ENCODE measurements around the gene ATOX1.
A peak's percentile ranks its signal among the peaks of the same experiment; 100 is the strongest.
"Not testable (repeated sequence)": the region's sequence is repeated elsewhere in the genome, so short reads cannot be mapped to it uniquely, and the experiment has no call there.

ATOX1 gene

GRCh38 chr5:151758430-151759241 is at the start of gene ATOX1:
Gene ATOX1, minus strand, starts transcription at chr5:151758631. Its CDS starts 80 bp downstream, at chr5:151758551.
- peak; percentile 43 for DNase-seq

GRCh38 chr5:151805414-151806223 is 47.2 kb upstream of the ATOX1 start:
- DNase-seq, result no peak

- DNase-seq, result no peak
These were observed 42.1 kb upstream of the ATOX1 start for GRCh38 chr5:151800532-151800931.

DNA sequence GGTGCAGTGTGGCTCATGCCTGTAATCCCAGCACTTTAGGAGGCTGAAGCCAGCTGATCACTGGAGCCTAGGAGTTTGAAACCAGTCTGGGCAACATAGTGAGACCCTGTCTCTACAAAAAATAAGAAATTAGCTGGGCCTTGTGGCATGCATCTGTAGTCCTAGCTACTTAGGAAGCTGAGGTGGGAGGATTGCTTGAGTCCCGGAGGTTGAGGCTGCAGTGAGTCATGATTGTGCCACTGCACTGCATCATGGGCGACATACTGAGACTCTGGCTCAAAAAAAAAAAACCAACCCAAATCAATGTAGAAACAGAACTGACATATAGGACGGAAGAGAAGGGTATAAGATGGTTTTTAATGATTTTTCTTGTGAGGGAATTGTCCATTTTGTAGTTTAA is 41.0 kb upstream of the ATOX1 start:
- no peak for DNase-seq

DNA sequence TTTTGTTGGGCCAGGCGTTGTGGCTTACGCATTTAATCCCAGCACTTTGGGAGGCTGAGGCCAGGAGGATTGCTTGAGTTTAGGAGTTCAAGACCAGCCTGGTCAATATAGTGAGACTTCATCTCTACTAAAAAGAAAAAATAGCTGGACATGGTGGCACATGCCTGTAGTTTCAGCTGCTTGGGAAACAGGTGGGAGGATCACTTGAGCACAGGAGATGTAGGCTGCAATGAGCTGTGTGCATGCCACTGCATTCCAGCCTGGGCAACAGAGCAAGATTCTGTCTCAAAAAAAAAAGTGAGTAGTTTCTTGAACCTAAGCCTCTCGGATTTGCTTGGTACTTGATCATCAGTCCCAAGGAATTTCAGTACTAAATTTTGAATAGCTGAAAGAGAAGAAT is 40.2 kb upstream of the ATOX1 start:
- DNase-seq, result no peak

DNA sequence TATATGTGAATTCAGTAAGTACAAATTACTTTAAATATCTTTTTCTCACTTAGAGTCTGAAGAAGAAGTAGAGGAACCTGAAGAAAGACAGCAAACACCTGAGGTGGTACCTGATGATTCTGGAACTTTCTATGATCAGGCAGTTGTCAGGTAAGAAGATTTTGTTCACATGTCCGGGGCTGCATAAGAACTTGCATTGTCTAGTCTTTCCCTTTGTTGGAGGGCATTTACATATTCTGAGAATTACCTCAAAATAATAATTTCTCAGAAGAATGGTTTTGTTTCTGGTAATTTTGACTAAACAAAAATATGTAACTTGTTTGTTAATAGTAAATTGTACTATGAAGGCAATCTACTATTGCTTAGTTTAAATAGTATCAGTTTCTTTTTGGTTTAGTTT is 37.0 kb upstream of the ATOX1 start:
- DNase-seq, result no peak

DNA sequence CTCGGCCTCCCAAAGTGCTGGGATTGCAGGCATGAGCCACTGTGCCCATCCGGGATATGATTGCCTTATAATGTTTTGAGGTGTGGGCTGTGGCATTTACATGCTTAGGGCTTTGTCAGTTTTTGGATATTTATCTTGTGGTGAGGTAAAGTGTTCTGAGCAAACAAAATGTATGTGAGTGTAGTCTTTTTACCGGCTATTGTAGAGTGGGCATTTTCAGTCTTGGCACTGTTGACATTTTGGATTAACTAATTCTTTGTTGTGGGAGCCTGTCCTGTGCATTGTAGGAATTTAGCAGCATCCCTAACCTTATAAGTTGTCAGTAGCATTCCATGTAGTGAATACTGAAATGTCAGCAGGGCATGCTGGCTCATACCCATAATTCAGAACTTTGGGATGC is 34.9 kb upstream of the ATOX1 start:
- no peak for DNase-seq

- DNase-seq, result no peak
These were observed 29.4 kb upstream of the ATOX1 start for GRCh38 chr5:151787817-151788216.

GRCh38 chr5:151786468-151786867 is 28.0 kb upstream of the ATOX1 start:
- no peak for DNase-seq

DNA sequence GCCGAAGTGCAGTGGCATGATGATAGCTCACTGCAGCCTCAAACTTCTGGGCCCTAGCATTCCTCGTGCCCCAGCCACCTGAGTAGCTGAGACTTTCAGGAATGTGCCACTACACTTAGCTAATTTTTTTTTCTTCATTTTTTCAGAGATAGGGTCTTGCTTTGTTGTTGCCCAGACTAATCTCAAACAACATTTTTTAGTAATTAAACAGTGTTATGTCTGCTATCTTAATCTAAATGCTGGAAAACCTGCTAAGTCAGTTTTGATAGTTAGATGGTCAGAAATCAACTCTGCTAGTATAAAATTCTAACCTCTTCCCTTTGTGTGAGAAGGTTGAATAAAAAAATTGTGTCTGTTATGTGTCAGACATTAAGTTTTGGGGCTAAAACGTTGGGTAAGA is 25.7 kb upstream of the ATOX1 start:
- DNase-seq, result no peak

DNA sequence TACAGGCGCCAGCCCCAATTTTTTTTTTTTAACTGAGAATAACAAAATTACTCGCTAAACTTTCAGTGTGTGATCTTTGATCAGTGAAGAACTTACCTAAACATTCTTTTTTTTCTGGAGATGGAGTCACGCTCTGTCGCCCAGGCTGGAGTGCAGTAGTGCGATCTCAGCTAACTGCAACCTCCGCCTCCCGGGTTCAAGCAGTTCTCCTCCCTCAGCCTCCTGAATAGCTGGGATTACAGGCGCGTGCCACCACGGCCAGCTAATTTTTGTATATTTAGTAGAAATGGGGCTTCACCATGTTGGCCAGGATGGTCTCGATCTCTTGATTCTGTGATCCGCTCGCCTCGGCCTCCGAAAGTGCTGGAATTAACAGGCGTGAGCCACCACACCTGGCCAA is 25.2 kb upstream of the ATOX1 start:
- not testable (repeated sequence) for DNase-seq

DNA sequence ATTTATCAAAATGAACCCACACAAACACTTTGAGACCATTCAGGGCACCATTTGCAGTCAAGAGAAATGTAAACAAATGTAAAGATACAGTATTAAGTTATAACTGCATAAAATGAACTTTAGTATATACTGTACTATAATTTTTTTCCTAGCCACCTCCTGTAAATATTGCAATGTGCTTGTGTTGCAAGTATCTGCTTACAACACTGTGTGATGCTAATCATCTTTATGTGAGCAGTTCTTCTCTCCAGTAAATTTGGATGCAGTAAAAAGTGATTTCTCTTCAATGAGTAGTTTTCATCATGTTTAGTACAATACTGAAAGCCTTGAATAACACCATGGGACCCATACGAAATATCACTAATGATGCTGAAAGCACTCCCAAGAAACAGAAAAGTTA is 22.8 kb upstream of the ATOX1 start:
- no peak for DNase-seq

GRCh38 chr5:151780348-151780747 is 21.9 kb upstream of the ATOX1 start:
- DNase-seq, result no peak

DNA sequence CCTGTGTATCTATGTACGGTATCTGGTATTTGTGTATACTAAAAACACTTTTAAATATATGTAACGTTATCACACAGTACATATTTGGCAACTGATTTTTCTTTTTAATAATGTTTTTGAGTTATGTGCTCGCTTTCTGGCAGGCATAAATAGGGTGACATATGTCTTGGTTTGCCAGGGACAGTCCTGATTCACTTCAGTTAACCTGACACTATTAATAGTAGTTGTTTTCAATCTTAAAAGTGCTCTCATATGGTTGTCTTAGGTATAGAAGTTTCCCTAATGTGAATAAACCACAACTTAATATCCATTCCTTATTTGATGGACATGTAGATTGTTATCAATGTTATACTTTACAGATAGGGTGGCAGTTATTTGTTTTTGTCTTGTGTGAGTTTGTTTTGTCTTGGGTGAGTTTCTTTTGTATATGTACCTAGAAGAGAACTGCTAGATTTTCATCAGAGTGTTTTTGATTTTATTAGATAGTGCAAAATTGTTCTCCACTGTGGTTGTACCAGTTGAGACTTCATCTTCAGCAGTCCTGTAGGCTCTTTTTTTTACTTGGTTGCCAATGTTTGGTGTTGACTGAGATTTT is 21.2 kb upstream of the ATOX1 start:
- no peak for DNase-seq

- no peak for DNase-seq
These were observed 16.7 kb upstream of the ATOX1 start for GRCh38 chr5:151775025-151775606.

DNA sequence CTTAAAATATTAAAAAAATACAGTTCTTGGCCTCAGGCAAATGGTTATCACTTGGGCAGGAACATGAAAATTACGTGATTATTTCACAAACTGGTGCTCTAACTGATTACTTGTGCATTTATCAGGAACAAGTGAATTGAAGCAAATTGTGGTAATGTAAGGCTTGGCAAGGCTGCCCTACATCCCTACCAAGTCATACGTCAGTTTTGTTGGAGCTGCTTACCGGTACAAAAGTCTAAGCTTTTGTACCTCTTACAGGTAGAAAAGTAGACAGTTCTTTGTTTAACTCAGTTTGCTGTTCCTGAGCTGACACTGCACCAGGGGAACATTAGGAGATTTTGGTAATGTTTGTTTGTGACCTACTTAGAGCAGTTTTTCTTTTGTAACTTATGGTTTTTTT is 15.5 kb upstream of the ATOX1 start:
- DNase-seq, result no peak

- peak; percentile 28 for DNase-seq
These were observed 14.6 kb upstream of the ATOX1 start for GRCh38 chr5:151772846-151773561.

DNA sequence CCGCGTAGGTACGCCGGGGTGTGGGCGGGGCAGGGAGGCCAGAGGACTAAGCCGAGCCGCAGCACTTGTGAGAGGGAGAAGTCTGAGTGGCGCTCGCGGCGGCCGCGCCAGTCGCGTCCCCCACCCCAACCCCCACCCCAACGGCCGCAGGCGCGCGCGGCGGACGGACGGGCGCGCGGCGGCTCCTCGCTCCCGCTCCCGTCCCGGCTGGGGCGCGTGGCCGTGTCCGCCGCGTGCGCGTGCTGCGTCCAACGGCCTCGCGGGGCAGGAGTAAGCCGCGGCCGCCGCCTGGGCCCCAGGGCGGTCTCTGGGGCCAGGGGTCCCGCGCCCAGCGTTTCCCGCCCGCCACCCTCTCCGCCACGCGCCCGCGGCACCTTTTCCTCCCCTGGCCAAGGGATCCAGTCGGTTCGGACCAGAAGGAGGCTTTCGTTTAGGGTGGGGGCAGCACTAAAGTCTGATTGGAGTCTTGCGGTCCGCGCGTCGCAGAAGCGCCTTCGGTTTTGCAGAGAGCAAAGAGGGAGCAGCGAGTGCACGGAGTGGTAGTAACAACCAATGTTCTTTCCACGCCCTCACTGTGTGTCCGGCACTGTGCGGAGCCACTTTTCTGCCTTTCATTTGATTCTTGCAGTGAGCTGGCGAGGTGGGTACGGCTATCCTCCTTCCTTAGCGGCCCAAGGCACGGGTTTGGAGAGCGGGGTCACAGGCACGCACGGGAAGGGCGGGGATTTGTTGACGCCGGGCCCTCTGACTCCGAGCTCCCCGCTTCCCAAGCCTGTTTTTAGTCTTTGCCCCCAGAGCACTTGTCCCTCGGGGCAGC is 13.8 kb upstream of the ATOX1 start:
- DNase-seq, result peak; percentile 28

DNA sequence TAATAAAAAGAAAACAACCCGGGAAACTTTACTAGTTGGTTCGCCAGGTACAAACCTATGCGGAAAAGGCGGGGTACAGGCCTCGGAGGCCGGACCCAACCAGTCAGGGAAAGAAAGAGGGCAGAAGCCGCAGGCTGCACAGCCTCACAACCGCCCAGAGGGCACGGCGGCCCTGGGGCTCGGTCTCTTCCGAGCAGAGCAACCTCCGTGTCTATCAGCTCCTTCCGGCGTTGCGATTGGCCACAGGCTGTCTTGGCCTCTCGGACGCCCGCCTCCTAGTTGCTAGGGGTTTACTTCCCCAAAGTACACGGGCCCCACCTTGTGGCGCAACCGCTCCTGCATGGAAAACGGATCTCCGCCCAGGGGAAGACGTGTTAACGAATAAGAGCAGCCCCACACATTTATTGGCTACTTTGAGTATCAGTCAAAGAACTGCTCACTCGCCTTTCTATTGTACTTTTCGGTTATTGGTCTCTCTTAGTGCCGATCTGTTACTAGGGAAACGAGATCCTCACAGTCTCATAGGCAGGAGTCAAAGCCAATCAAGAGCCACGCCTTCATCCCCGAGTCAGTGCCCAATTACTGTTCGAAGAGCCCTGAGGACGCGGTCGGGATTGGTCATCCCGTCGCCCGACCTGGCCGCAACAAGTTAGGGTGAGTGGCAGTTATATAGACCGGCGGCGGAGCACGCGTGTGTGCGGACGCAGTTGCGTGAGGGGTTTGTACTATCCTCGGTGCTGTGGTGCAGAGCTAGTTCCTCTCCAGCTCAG is 13.0 kb upstream of the ATOX1 start, which contains the start of gene G3BP1:
Gene G3BP1, plus strand, starts transcription at position 696 of the 770 bp plus-strand sequence. CDS start 14,667 bp downstream, outside the sequence.
- peak; percentile 99 for DNase-seq

DNA sequence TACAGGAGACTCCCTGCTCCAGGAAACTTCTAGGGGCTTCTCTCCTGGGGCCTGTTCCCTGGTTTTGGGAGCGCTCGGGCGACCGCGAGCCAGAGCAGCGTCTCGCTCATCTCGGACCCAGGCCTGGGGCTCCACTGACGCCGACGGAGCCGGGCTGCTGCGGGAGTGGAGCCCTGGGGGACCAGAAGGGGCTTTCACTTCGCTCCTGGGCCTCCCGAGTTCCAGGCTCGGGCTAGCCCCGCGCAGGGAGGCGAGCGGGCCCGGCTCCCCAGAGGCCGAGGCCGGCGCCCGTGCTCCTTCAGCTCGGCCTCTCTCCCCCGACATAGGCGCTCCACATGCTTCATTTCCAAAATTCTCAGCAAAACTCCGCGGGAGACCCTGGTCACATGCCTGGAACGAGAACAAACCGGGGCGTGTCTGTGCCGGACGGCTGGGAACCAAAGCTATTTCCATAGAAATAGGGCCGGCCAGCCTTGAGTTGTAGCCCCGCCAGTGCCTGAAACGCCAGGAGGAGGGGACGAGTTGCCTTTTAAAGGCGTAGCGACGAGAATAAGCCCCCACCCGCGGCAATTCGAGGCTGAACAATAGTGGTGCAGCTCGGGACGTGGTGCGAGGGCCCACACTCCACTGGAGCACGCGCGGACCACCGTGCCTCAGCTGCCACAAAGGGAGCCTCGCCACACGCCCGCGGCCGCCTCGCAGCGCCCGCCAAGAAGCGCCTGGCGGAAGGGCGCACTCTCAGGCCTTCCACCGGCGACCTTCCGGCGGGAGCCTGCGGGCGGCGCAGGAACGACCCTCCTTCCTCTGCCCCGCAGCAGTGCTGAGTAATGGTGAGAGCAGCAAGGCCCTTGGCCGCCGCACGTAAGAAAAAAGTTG is 12.2 kb upstream of the ATOX1 start:
- peak; percentile 11 for DNase-seq

All from NCI-H2029 treated with DMSO at 0.1 percent for 48 hours (cell line).